Measurements from ENCODE around the gene ZNF804B. TPM values are rescaled to one million over a fixed set of nuclear protein-coding genes. Genes with fewer than 3 reads are reported as not detected.

Gene ZNF804B
- total and polyA plus RNA-seq, 9 of the 15 experiments (the other 6 are each of a cell fraction or from before 2014, with no cell fraction given), result 0.04 to 0.22 (median 0.09) TPM; not detected in 6

- Histone ChIP-seq H2AFZ (ENCODE audit: low read depth, low read length) (no peak overlapping the region), H4K20me1 (replicated peaks; ENCODE audit: control insufficient read depth, insufficient read depth, low read length) (no peaks in the 10 kb centered on the region), H3K4me1 (replicated peaks in 1 of 2; ENCODE audit: control insufficient read depth in 2 of 2, insufficient read depth in 2 of 2, low read length in 2 of 2) (no peaks in the 10 kb centered on the region), H3K9me1 (ENCODE audit: control insufficient read depth, insufficient read depth, low read length) (no peaks in the 10 kb centered on the region), H3K79me2 (ENCODE audit: control insufficient read depth, insufficient read depth, low read length) (no peaks in the 10 kb centered on the region), H3K36me3 (ENCODE audit: control insufficient read depth, insufficient read depth, low read length) (no peaks in the 10 kb centered on the region), H3K27ac (ENCODE audit: extremely low read depth, low read depth, low read length) (no peak overlapping the region), H3K9ac (ENCODE audit: insufficient read depth in 1 of 2, low read depth in 2 of 2, low read length in 2 of 2) (no peak overlapping the region), H3K9me3 (replicated peaks; ENCODE audit: control insufficient read depth, insufficient read depth, low read depth, low read length) (0 out of 2 replicates have a peak, but pooled peaks cover 2% of the 10 kb centered on the region), H3K27me3 (ENCODE audit: control insufficient read depth in 2 of 2, insufficient read depth in 2 of 2, low read length in 2 of 2) (no peaks in the 10 kb centered on the region), H3K4me2 (ENCODE audit: insufficient read depth, low read length) (no peak overlapping the region), H3K4me3 (no peak overlapping the region)
- FAIRE-seq (no peak), DNase-seq (ENCODE audit: extremely low read depth in 1 of 4, low spot score in 3 of 4) (no peak), ATAC-seq (no peak)
- no peak for TF ChIP-seq SRSF9 (IDR thresholded peaks at IDR 0.05; ENCODE audit: borderline replicate concordance, low read depth, low read length)
- TF ChIP-seq HMGXB4 (CRISPR knock-in tag; IDR thresholded peaks at IDR 0.05), result no peak
- no peak for TF ChIP-seq NR2F6 (CRISPR knock-in tag; IDR thresholded peaks at IDR 0.05)
- TF ChIP-seq PPARD (CRISPR knock-in tag; IDR thresholded peaks at IDR 0.05), result no peak
- no peak for TF ChIP-seq HEY1 (CRISPR knock-in tag; IDR thresholded peaks at IDR 0.05; ENCODE audit: borderline replicate concordance)
- TF ChIP-seq ETV5 (CRISPR knock-in tag; IDR thresholded peaks at IDR 0.05; ENCODE audit: low read depth), result no peak
- no peak for TF ChIP-seq GMEB1 (CRISPR knock-in tag; IDR thresholded peaks at IDR 0.05)
- in situ Hi-C loops (cut with MboI) (no loop called here), intact Hi-C loops (cut with micrococcal nuclease) (no loop called here)
- BruUV-seq (replicated peaks), result no TSS peak
- WGBS (ENCODE audit: insufficient coverage, low coverage, missing lambda C conversion rate), result 0% methylated on average over 4 of the region's 4 CpGs
- ChIA-PET POLR2A (no interaction called here), CTCF (ENCODE audit: low intra/inter-chr PET ratio) (no interaction called here)
Observed at GRCh38 chr7:88967432-88967831, 207.9 kb downstream of the ZNF804B start.

All from K562 (cell line).